ENCODE results near the gene EBF4. TPM values are rescaled to one million over a fixed set of nuclear protein-coding genes. Genes with fewer than 3 reads are reported as not detected.

EBF4 gene
- total and polyA plus RNA-seq, 2 donors (not counting 1 experiment from before 2014, with no cell fraction given): 0.81 to 5.0 TPM

- ChIA-PET CTCF (no interaction called here), POLR2A (no interaction called here)
- Mint-ChIP-seq H3K9me3 (ENCODE audit: insufficient read depth) (no peaks in the 10 kb centered on the region), H3K27me3 (peaks cover 32% of the 10 kb centered on the region), H3K27ac (no peak overlapping the region), H3K4me1 (no peaks in the 10 kb centered on the region), H3K4me3 (no peak overlapping the region)
- Histone ChIP-seq H3K36me3 (replicated peaks in 1 of 2; ENCODE audit: control extremely low read depth in 1 of 2, control insufficient read depth in 1 of 2, extremely low read depth in 1 of 2, insufficient read depth in 2 of 2, low read length in 1 of 2) (no peaks in the 10 kb centered on the region), H3K4me3 (ENCODE audit: control extremely low read depth in 1 of 5, extremely low read depth in 1 of 5, insufficient read depth in 1 of 5, low read depth in 2 of 5, low read length in 4 of 5) (no peak overlapping the region), H3K27ac (ENCODE audit: low read length in 2 of 2) (no peak overlapping the region), H3K4me1 (ENCODE audit: control insufficient read depth in 2 of 2, insufficient read depth in 2 of 2, low read length in 2 of 2) (no peaks in the 10 kb centered on the region), H3K9ac (ENCODE audit: low read length) (no peak overlapping the region), H2AFZ (ENCODE audit: insufficient read depth, low read depth, low read length, poor library complexity, severe bottlenecking) (no peak overlapping the region), H3K27me3 (replicated peaks in 1 of 4; ENCODE audit: control extremely low read depth in 1 of 4, control insufficient read depth in 3 of 4, insufficient read depth in 4 of 4, low read length in 3 of 4) (peaks cover 0 to 5% (median 0%) of the 10 kb centered on the region in 4 experiments), H3K79me2 (ENCODE audit: control insufficient read depth, insufficient read depth, low read length) (no peaks in the 10 kb centered on the region), H3K9me3 (ENCODE audit: control extremely low read depth in 1 of 3, control insufficient read depth in 2 of 3, insufficient read depth in 1 of 3, low read length in 2 of 3) (peaks cover 0 to 7% (median 1%) of the 10 kb centered on the region in 3 donors), H3K4me2 (replicated peaks; ENCODE audit: low read depth, low read length, poor library complexity, severe bottlenecking) (no peak overlapping the region), H4K20me1 (ENCODE audit: control insufficient read depth, insufficient read depth, low read length, poor library complexity, severe bottlenecking) (no peaks in the 10 kb centered on the region)
- 67% methylated on average over 1 of the region's 3 CpGs for WGBS (ENCODE audit: insufficient coverage)
- no peak for TF ChIP-seq CTCF (IDR thresholded peaks at IDR 0.05)
- no peak for TF ChIP-seq EZH2 (IDR thresholded peaks at IDR 0.05; ENCODE audit: borderline replicate concordance, insufficient read depth, low read depth, low read length, poor library complexity, severe bottlenecking)
- DNase-seq: no peak
- intact Hi-C loops (cut with micrococcal nuclease): no loop called here
- ATAC-seq (ENCODE audit: low read depth): no peak
Observed at GRCh38 chr20:2775139-2775538, 82.6 kb downstream of the EBF4 start.

- intact Hi-C loops (cut with micrococcal nuclease): no loop called here
- Histone ChIP-seq H3K4me2 (replicated peaks; ENCODE audit: low read depth, low read length, poor library complexity, severe bottlenecking) (no peak overlapping the region), H3K27me3 (replicated peaks in 1 of 4; ENCODE audit: control extremely low read depth in 1 of 4, control insufficient read depth in 3 of 4, insufficient read depth in 4 of 4, low read length in 3 of 4) (peaks cover 0 to 5% (median 0%) of the 10 kb centered on the region in 4 experiments), H3K36me3 (replicated peaks in 1 of 2; ENCODE audit: control extremely low read depth in 1 of 2, control insufficient read depth in 1 of 2, extremely low read depth in 1 of 2, insufficient read depth in 2 of 2, low read length in 1 of 2) (no peaks in the 10 kb centered on the region), H3K79me2 (ENCODE audit: control insufficient read depth, insufficient read depth, low read length) (no peaks in the 10 kb centered on the region), H2AFZ (ENCODE audit: insufficient read depth, low read depth, low read length, poor library complexity, severe bottlenecking) (no peak overlapping the region), H3K9ac (ENCODE audit: low read length) (no peak overlapping the region), H3K4me3 (ENCODE audit: control extremely low read depth in 1 of 5, extremely low read depth in 1 of 5, insufficient read depth in 1 of 5, low read depth in 2 of 5, low read length in 4 of 5) (no peak overlapping the region), H3K4me1 (ENCODE audit: control insufficient read depth in 2 of 2, insufficient read depth in 2 of 2, low read length in 2 of 2) (no peaks in the 10 kb centered on the region), H3K27ac (ENCODE audit: low read length in 2 of 2) (no peak overlapping the region), H3K9me3 (ENCODE audit: control extremely low read depth in 1 of 3, control insufficient read depth in 2 of 3, insufficient read depth in 1 of 3, low read length in 2 of 3) (peaks cover 0 to 7% (median 1%) of the 10 kb centered on the region in 3 donors), H4K20me1 (ENCODE audit: control insufficient read depth, insufficient read depth, low read length, poor library complexity, severe bottlenecking) (no peaks in the 10 kb centered on the region)
- ChIA-PET CTCF (no interaction called here), POLR2A (no interaction called here)
- Mint-ChIP-seq H3K9me3 (ENCODE audit: insufficient read depth) (no peaks in the 10 kb centered on the region), H3K4me3 (no peak overlapping the region), H3K27me3 (peaks cover 34% of the 10 kb centered on the region), H3K27ac (no peak overlapping the region), H3K4me1 (no peaks in the 10 kb centered on the region)
- DNase-seq: no peak
- no peak for ATAC-seq (ENCODE audit: low read depth)
- WGBS (ENCODE audit: insufficient coverage): 88% methylated on average over 4 of the region's 10 CpGs
- TF ChIP-seq EZH2 (IDR thresholded peaks at IDR 0.05; ENCODE audit: borderline replicate concordance, insufficient read depth, low read depth, low read length, poor library complexity, severe bottlenecking): no peak
- TF ChIP-seq CTCF (IDR thresholded peaks at IDR 0.05): no peak
Observed at GRCh38 chr20:2778602-2779321, 86.2 kb downstream of the EBF4 start.
